Mesenchymal stem cell (in vitro differentiated cells and primary cell): Measurements from ENCODE around the gene EPB42.

Experiments used
- DNase-seq: peaks from one replicate; pipeline ENCODE4 v3.0.0-alpha.2; 2013
- H2AFZ ChIP-seq: one replicate; pipeline ENCODE4 v1.6.1; 2013; ENCODE audit warnings: low read depth, mild to moderate bottlenecking, control low read depth, inconsistent platforms, low read length, moderate library complexity
- H2AK5ac ChIP-seq: 2 replicates; pipeline ENCODE4 v1.6.1; 2013; ENCODE audit warnings: low read length, moderate library complexity, mild to moderate bottlenecking, inconsistent platforms; ENCODE audit not compliant: severe bottlenecking
- H2BK120ac ChIP-seq: one replicate; pipeline ENCODE4 v1.6.1; 2013; ENCODE audit warnings: low read depth, mild to moderate bottlenecking, inconsistent platforms, low read length, moderate library complexity
- H2BK12ac ChIP-seq, 2 experiments: one replicate each; pipeline ENCODE4 v1.6.1; 2013; ENCODE audit warnings: inconsistent platforms in 2 of 2, low read length in 2 of 2, mild to moderate bottlenecking in 2 of 2, moderate library complexity in 2 of 2, control low read depth in 1 of 2
- H2BK15ac ChIP-seq: one replicate; pipeline ENCODE4 v1.6.1; 2013; ENCODE audit warnings: mild to moderate bottlenecking, low read depth, inconsistent platforms; ENCODE audit not compliant: poor library complexity, severe bottlenecking
- H2BK5ac ChIP-seq: 2 replicates; pipeline ENCODE4 v1.6.1; 2013; ENCODE audit warnings: low read depth, mild to moderate bottlenecking, low read length, control low read depth, inconsistent platforms; ENCODE audit not compliant: poor library complexity, severe bottlenecking
- H3K14ac ChIP-seq, 2 experiments: one replicate each; pipeline ENCODE4 v1.6.1; 2013; ENCODE audit warnings: inconsistent platforms in 2 of 2, low read length in 2 of 2, control low read depth in 1 of 2, mild to moderate bottlenecking in 1 of 2, moderate library complexity in 1 of 2
- H3K18ac ChIP-seq, 2 experiments: one replicate each; pipeline ENCODE4 v1.6.1; 2013; ENCODE audit warnings: inconsistent platforms in 2 of 2, low read length in 2 of 2, control low read depth in 1 of 2, low read depth in 1 of 2, mild to moderate bottlenecking in 1 of 2
- H3K23ac ChIP-seq, 2 experiments: one replicate each; pipeline ENCODE4 v1.6.1; 2013; ENCODE audit warnings: inconsistent platforms in 2 of 2, low read length in 2 of 2, mild to moderate bottlenecking in 2 of 2, moderate library complexity in 2 of 2, control low read depth in 1 of 2
- H3K27ac ChIP-seq: 2 replicates; pipeline ENCODE4 v1.5.1; 2013; ENCODE audit warnings: mild to moderate bottlenecking, moderate library complexity, low read length, control low read depth, inconsistent platforms; ENCODE audit not compliant: poor library complexity, severe bottlenecking
- H3K27me3 ChIP-seq, 2 experiments: 2 replicates each; pipeline versions ENCODE4 v1.6.1 to v1.7.0; 2013; ENCODE audit warnings: low read length in 2 of 2, mild to moderate bottlenecking in 2 of 2, moderate library complexity in 2 of 2, control low read depth in 1 of 2, inconsistent platforms in 1 of 2; ENCODE audit not compliant: control insufficient read depth in 1 of 2, insufficient read depth in 1 of 2
- H3K36me3 ChIP-seq, 2 experiments: 2 replicates each; pipeline versions ENCODE4 v1.6.1 to v1.7.0; 2013; ENCODE audit warnings: low read length in 2 of 2, control low read depth in 1 of 2, inconsistent platforms in 1 of 2, low read depth in 1 of 2, mild to moderate bottlenecking in 1 of 2; ENCODE audit not compliant: insufficient read depth in 2 of 2, control insufficient read depth in 1 of 2
- H3K4ac ChIP-seq, 2 experiments: one replicate each; pipeline ENCODE4 v1.6.1; 2013; ENCODE audit warnings: inconsistent platforms in 2 of 2, low read length in 2 of 2, mild to moderate bottlenecking in 2 of 2, moderate library complexity in 2 of 2, control low read depth in 1 of 2, low read depth in 1 of 2
- H3K4me1 ChIP-seq: 2 replicates; pipeline ENCODE4 v1.6.1; 2013; ENCODE audit warnings: low read depth, low read length, control low read depth; ENCODE audit not compliant: control insufficient read depth, insufficient read depth
- H3K4me2 ChIP-seq: 2 replicates; pipeline ENCODE4 v1.6.1; 2013; ENCODE audit warnings: low read length, mild to moderate bottlenecking, inconsistent platforms; ENCODE audit not compliant: poor library complexity, severe bottlenecking
- H3K4me3 ChIP-seq, 2 experiments: 2 replicates each; pipeline versions ENCODE4 v1.5.1 to v1.7.0; 2013; ENCODE audit warnings: low read length in 2 of 2, mild to moderate bottlenecking in 2 of 2, control low read depth in 1 of 2, low read depth in 1 of 2; ENCODE audit not compliant: insufficient read depth in 1 of 2
- H3K79me1 ChIP-seq: replicated peaks from 2 replicates; pipeline ENCODE4 v1.6.1; 2013; ENCODE audit warnings: mild to moderate bottlenecking, control low read depth, low read length, inconsistent platforms; ENCODE audit not compliant: poor library complexity, severe bottlenecking
- H3K9ac ChIP-seq: 2 replicates; pipeline ENCODE4 v1.7.0; 2013; ENCODE audit warnings: mild to moderate bottlenecking, low read length, moderate library complexity
- H3K9me3 ChIP-seq: 2 replicates; pipeline ENCODE4 v1.7.0; 2013; ENCODE audit warnings: mild to moderate bottlenecking, low read length; ENCODE audit not compliant: control insufficient read depth
- H4K8ac ChIP-seq: one replicate; pipeline ENCODE4 v1.6.1; 2013; ENCODE audit warnings: inconsistent platforms, mild to moderate bottlenecking, low read length, moderate library complexity
- H4K91ac ChIP-seq: one replicate; pipeline ENCODE4 v1.6.1; 2013; ENCODE audit warnings: mild to moderate bottlenecking, low read length, inconsistent platforms
- WGBS: methylation state at CpG from one replicate; pipeline ENCODE4 v1.1.7; 2013; ENCODE audit warnings: mixed read lengths; 5-methylcytosine and 5-hydroxymethylcytosine counted together

The EPB42 gene

DNA sequence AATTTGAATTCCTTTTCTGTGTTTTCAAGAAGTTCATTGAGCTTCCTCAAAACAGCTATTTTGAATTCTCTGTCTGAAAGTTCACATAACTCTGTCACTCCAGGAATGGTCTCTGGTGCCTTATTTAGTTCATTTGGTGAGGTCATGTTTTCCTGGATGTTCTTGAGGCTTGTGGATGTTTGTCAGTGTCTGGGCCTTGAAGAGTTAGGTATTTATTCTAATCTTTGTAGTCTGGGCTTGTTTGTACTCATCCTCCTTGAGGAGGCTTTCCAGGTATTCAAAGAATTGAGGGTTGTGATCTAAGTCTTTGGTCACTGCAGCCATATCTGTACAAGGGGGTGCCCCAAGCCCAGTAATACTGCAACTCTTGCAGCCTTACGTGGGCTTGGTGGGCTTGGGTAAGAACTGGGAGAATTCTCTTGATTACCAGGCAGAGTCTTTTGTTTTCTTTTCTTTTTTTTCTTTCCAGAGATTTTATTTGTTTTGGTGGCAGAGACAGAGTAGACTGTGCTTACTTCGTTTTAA, 55.0 kb downstream of the EPB42 start:
- no peak overlapping the region for H2BK15ac ChIP-seq
- no peak overlapping the region for H3K18ac ChIP-seq
- no peak overlapping the region for H3K4me2 ChIP-seq
- no peak overlapping the region for H2BK120ac ChIP-seq
- H2BK12ac ChIP-seq = no peak overlapping the region
- H3K79me1 ChIP-seq = no peaks in the 10 kb centered on the region
- no peak overlapping the region for H2BK5ac ChIP-seq
- no peak for DNase-seq
- H3K4me1 ChIP-seq = peaks cover 4% of the 10 kb centered on the region
- no peak overlapping the region for H4K91ac ChIP-seq
- 100% methylated on average over 1 of the region's 2 CpGs for WGBS
- H4K8ac ChIP-seq = no peak overlapping the region
- H3K4me3 ChIP-seq = no peak overlapping the region
- no peak overlapping the region for H2AFZ ChIP-seq
- H3K9me3 ChIP-seq = no peaks in the 10 kb centered on the region
- H3K4ac ChIP-seq = no peak overlapping the region
- no peak overlapping the region for H3K14ac ChIP-seq
- H3K36me3 ChIP-seq = peaks cover 0 to 40% of the 10 kb centered on the region in 2 experiments
- peak overlapping the region; percentile 40 for H3K27ac ChIP-seq
- no peaks in the 10 kb centered on the region for H3K27me3 ChIP-seq
- no peak overlapping the region for H3K23ac ChIP-seq
- H2AK5ac ChIP-seq = no peak overlapping the region
- no peak overlapping the region for H3K9ac ChIP-seq

GRCh38 chr15:43153269-43153668, 67.5 kb downstream of the EPB42 start:
- DNase-seq = no peak
- H3K4ac ChIP-seq = no peak overlapping the region
- H3K14ac ChIP-seq = no peak overlapping the region
- H3K9ac ChIP-seq = no peak overlapping the region
- no peaks in the 10 kb centered on the region for H3K79me1 ChIP-seq
- no peak overlapping the region for H4K91ac ChIP-seq
- no peak overlapping the region for H2BK12ac ChIP-seq
- H2BK15ac ChIP-seq = no peak overlapping the region
- H3K36me3 ChIP-seq = peaks cover 0 to 62% of the 10 kb centered on the region in 2 experiments
- H3K9me3 ChIP-seq = no peaks in the 10 kb centered on the region
- H3K27ac ChIP-seq = no peak overlapping the region
- H3K4me2 ChIP-seq = no peak overlapping the region
- H2AFZ ChIP-seq = no peak overlapping the region
- no peaks in the 10 kb centered on the region for H3K27me3 ChIP-seq
- no peak overlapping the region for H3K4me3 ChIP-seq
- H3K4me1 ChIP-seq = no peaks in the 10 kb centered on the region
- H4K8ac ChIP-seq = no peak overlapping the region
- H3K23ac ChIP-seq = no peak overlapping the region
- H2AK5ac ChIP-seq = no peak overlapping the region
- no peak overlapping the region for H3K18ac ChIP-seq
- H2BK120ac ChIP-seq = no peak overlapping the region
- H2BK5ac ChIP-seq = no peak overlapping the region

- no peak overlapping the region for H3K4me3 ChIP-seq
- H2BK12ac ChIP-seq = no peak overlapping the region
- no peak overlapping the region for H2BK15ac ChIP-seq
- no peak overlapping the region for H2BK120ac ChIP-seq
- H3K27ac ChIP-seq = no peak overlapping the region
- no CpG with 5 or more reads among the region's 2 CpGs for WGBS
- H3K18ac ChIP-seq = no peak overlapping the region
- no peak overlapping the region for H2BK5ac ChIP-seq
- H3K4me2 ChIP-seq = no peak overlapping the region
- no peak overlapping the region for H3K23ac ChIP-seq
- H3K9ac ChIP-seq = peak overlapping the region; percentile 86
- peaks cover 0 to 67% of the 10 kb centered on the region in 2 experiments for H3K36me3 ChIP-seq
- H2AK5ac ChIP-seq = no peak overlapping the region
- no peaks in the 10 kb centered on the region for H3K27me3 ChIP-seq
- no peak overlapping the region for H4K8ac ChIP-seq
- H3K14ac ChIP-seq = no peak overlapping the region
- H3K4ac ChIP-seq = no peak overlapping the region
- H3K4me1 ChIP-seq = no peaks in the 10 kb centered on the region
- H2AFZ ChIP-seq = no peak overlapping the region
- no peaks in the 10 kb centered on the region for H3K9me3 ChIP-seq
- no peaks in the 10 kb centered on the region for H3K79me1 ChIP-seq
- no peak for DNase-seq
- no peak overlapping the region for H4K91ac ChIP-seq
Observed at GRCh38 chr15:43151688-43152087, 69.1 kb downstream of the EPB42 start.

DNA sequence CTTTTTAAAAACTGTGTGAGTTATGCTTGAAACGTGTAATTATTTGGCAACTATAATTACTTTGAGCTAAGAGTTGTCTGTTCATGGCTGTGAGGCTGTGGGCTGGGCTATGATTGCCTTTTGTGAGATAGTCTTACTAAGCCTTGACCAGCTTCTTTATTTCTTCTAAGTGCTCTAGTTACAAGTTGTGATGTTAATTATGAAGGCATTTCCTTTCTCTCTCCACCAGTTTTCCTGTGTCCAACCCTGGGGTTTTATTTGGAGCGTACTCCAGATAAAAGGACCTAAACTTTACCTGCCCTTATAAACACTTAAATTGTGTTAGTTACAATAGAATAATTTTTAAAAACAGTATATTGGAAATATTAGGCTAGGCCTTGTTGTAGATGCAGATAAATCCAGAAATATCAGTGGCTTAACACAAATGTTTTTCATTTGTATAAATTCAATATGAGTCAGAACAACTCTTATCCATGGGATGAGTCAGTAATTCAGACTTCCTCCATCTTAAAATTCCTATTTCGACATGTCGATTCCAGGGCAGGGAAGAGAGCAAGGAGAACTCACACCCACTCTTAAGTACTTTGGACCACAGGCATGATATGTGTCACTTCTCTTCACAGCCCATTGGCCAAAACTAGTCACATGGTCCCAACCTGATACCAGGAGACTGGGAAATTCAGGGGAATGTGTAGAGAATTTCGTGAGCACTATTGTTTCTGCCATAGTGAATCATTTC, 70.5 kb downstream of the EPB42 start:
- Histone ChIP-seq H2AK5ac (no peak overlapping the region), H4K91ac (no peak overlapping the region), H3K27ac (peak overlapping the region; percentile 2), H2AFZ (no peak overlapping the region), H3K4ac (no peak overlapping the region), H3K18ac (no peak overlapping the region), H3K9me3 (no peaks in the 10 kb centered on the region), H3K36me3 (peaks cover 0 to 67% of the 10 kb centered on the region in 2 experiments), H3K14ac (no peak overlapping the region), H2BK5ac (no peak overlapping the region), H3K4me1 (no peaks in the 10 kb centered on the region), H4K8ac (no peak overlapping the region), H3K4me3 (no peak overlapping the region), H2BK15ac (no peak overlapping the region), H2BK120ac (no peak overlapping the region), H3K79me1 (no peaks in the 10 kb centered on the region), H3K4me2 (no peak overlapping the region), H3K27me3 (no peaks in the 10 kb centered on the region), H2BK12ac (no peak overlapping the region), H3K9ac (peak overlapping the region; percentile 86), H3K23ac (no peak overlapping the region)
- WGBS = 8% methylated on average over 3 of the region's 5 CpGs
- peak; percentile 99 for DNase-seq
